Mammary epithelial cell (primary cell): Measurements from ENCODE around the gene KCNQ2.

Experiments
- EZH2 ChIP-seq: IDR thresholded peaks from 2 replicates; pipeline ENCODE4 v1.6.1; 2012; ENCODE audit warnings: low read length, inconsistent platforms, borderline replicate concordance
- TF ChIP-seq, protein P1 (sequence below), 2 donors: IDR thresholded peaks in 1 of 2; conservative IDR thresholded peaks in 1 of 2; 2 replicates each; pipeline ENCODE4 v1.5.1; 2011 to 2012; ENCODE audit warnings: inconsistent platforms in 2 of 2, low read length in 2 of 2, mild to moderate bottlenecking in 2 of 2, control low read depth in 1 of 2, low read depth in 1 of 2; ENCODE audit not compliant: insufficient read depth in 1 of 2; ENCODE audit errors: extremely low read depth in 1 of 2

DNA sequence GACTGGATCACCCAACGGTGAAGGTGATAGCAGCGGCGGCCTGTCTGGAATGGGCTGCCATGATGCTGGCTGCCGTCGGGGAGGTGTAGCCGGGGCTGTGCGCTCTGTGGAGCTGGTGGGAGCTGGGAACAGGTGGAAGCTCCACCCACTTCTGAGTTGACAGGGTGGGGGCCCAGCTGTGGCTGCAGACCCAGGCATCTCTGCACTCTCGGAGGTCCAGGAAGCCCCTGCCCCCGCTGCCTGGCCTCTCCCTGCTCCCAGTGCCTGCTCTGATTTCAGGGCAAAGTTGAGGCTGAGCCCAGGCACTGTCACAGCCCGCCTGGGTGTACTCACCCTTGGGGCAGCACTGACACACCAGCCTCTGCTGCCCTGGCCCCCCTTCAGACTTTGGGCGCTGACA, 93.2 kb downstream of the KCNQ2 start:
- TF ChIP-seq, protein P1, sequence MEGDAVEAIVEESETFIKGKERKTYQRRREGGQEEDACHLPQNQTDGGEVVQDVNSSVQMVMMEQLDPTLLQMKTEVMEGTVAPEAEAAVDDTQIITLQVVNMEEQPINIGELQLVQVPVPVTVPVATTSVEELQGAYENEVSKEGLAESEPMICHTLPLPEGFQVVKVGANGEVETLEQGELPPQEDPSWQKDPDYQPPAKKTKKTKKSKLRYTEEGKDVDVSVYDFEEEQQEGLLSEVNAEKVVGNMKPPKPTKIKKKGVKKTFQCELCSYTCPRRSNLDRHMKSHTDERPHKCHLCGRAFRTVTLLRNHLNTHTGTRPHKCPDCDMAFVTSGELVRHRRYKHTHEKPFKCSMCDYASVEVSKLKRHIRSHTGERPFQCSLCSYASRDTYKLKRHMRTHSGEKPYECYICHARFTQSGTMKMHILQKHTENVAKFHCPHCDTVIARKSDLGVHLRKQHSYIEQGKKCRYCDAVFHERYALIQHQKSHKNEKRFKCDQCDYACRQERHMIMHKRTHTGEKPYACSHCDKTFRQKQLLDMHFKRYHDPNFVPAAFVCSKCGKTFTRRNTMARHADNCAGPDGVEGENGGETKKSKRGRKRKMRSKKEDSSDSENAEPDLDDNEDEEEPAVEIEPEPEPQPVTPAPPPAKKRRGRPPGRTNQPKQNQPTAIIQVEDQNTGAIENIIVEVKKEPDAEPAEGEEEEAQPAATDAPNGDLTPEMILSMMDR (conservative IDR thresholded peaks at IDR 0.05 in 1 of 2, IDR thresholded peaks at IDR 0.05 in 1 of 2; ENCODE audit: extremely low read depth in 1 of 2, insufficient read depth in 1 of 2, low read depth in 1 of 2, low read length in 2 of 2): no peak
- TF ChIP-seq EZH2: no peak
